ENCODE measurements around the gene LRCH3.

The LRCH3 gene

DNA sequence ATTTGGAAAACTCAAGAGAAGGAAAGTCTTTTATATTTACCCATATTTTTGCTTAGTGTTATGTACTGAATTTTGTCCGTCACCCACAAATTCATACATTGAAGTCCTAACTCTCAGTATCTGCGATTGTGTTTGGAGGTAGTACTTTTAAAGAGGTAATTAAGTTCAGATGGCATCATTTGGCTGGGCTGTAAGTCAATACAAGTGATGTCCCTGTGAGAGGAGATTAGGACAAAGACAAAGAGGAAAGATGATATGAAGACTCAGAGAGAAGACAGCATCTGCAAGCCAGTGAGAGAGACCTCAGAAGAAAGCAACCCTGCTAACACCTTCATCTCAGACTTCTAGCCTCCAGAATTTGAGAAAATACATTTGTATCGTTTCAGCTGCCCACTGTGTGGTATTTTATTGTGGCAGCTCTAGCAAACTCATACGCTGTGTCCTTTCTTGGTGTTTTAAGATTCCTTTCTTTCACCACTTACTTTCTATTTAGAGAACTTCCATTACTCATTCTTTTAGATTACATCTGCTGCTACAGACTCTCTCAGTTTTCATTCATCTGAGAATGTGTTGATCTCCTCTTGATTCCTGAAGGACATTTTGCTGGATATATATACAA, 17.0 kb downstream of the LRCH3 start:
- TF ChIP-seq, protein P1, sequence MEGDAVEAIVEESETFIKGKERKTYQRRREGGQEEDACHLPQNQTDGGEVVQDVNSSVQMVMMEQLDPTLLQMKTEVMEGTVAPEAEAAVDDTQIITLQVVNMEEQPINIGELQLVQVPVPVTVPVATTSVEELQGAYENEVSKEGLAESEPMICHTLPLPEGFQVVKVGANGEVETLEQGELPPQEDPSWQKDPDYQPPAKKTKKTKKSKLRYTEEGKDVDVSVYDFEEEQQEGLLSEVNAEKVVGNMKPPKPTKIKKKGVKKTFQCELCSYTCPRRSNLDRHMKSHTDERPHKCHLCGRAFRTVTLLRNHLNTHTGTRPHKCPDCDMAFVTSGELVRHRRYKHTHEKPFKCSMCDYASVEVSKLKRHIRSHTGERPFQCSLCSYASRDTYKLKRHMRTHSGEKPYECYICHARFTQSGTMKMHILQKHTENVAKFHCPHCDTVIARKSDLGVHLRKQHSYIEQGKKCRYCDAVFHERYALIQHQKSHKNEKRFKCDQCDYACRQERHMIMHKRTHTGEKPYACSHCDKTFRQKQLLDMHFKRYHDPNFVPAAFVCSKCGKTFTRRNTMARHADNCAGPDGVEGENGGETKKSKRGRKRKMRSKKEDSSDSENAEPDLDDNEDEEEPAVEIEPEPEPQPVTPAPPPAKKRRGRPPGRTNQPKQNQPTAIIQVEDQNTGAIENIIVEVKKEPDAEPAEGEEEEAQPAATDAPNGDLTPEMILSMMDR (IDR thresholded peaks at IDR 0.05; ENCODE audit: control extremely low read depth, extremely low read depth, low read depth, missing control alignments), result no peak
- POLR2A ChIA-PET, result no interaction called here
- CTCF ChIA-PET, result interaction anchor here (1.8 kb wide), 1 partner anchor 12 kb away, joined by 10 read pairs; no protein-coding TSS in a partner anchor
- no peak for DNase-seq (ENCODE audit: extremely low spot score)

DNA sequence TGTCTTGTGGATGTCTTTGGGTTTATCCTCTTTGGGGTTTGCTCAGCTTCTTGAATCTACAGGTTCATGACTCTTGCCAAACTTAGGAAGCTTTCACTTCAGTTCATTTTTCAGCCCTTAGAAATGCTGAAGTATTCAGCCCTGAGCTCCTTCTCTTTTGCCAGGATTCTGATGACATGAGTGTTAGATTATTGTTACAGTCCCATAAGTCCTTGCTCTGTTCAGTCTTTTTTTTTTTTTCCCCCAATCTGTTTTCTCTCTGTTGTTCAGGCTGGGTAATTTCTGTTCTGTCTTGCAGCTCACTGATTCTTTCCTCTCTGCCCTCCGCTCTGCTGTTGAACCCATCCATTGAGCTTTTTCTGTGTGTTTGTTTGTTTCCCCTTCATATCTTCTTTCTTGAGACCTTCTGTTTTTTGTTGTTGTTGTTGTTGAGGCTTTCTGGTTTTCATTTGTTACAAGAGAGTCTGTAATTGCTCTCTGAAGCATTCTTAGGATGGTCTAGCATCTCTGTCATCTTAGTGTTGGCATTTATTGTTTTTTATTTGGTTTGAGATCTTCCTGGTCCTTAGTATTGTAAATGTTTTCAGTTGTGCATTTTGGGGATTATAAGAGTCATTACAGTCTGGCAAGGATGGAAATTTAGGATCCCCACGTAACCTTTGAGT, 18.4 kb downstream of the LRCH3 start:
- POLR2A ChIA-PET, result no interaction called here
- no peak for DNase-seq (ENCODE audit: extremely low spot score)
- CTCF ChIA-PET, result interaction anchor here (1.8 to 2.5 kb wide), 3 partner anchors 8 to 14 kb away, joined by 9 to 10 read pairs (median 10); no protein-coding TSS in a partner anchor
- TF ChIP-seq, protein P1 (IDR thresholded peaks at IDR 0.05; ENCODE audit: control extremely low read depth, extremely low read depth, low read depth, missing control alignments), result no peak

DNA sequence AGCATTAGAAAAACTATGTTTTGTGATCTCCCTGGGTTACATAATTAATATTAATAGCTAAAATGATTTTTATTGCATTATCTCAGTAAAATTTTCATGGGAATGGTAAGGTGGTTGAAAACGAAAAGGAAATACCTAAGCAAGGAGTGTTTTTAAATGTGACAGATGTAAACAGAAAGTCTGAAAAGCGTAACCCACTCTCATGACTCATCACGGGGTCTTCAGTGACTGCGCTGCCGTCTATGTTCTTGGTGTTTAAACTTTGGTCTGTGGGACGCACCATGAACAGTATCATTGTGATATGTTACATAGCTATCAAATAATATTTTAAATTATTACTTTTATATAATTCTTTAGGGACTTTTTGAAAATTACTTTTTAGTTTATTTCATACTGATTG, 19.8 kb downstream of the LRCH3 start:
- CTCF ChIA-PET, result interaction anchor here (2.3 to 2.5 kb wide), 2 partner anchors 10 kb away, joined by 9 to 10 read pairs; no protein-coding TSS in a partner anchor
- DNase-seq (ENCODE audit: extremely low spot score), result no peak
- TF ChIP-seq, protein P1 (IDR thresholded peaks at IDR 0.05; ENCODE audit: control extremely low read depth, extremely low read depth, low read depth, missing control alignments), result no peak
- POLR2A ChIA-PET, result no interaction called here

DNA sequence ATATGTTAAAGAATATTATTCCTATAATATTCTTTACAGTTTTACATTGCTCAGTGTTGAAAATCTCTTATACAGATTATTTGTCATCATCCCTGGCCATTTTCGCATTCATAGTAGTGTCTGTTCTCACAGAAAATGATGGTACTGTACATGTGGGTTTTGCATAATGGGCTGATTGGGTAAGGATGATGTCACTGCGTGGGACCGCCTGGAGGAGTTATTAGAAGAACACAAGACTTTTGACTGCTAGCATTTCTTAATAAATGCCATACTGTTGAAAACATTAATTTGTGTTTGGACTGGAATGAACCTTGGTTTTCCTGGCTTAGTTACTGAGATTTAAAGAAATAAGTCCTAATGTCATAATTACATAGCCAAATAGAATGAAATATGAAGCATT, 20.3 kb downstream of the LRCH3 start:
- no peak for DNase-seq (ENCODE audit: extremely low spot score)
- CTCF ChIA-PET, result no interaction called here
- POLR2A ChIA-PET, result no interaction called here
- TF ChIP-seq, protein P1 (IDR thresholded peaks at IDR 0.05; ENCODE audit: control extremely low read depth, extremely low read depth, low read depth, missing control alignments), result no peak

DNA sequence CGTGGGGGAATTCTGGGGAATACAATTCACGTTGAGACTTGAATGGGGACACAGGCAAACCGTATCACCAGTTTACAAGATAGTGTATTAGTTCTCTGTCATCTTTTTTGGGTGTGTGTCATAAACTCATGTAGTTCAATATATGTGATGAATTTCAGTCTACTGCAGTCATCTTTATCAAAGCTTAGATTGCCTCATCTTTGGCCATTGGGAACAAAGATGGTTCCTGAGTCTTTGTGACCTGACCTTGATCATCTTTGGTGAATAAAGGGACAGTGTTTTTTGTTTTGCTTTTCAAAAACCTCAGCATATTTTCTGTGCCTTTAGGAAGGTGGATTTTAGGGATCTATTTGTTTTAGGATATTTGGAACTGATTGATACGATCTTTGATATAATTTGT, 23.3 kb downstream of the LRCH3 start:
- TF ChIP-seq, protein P1 (IDR thresholded peaks at IDR 0.05; ENCODE audit: control extremely low read depth, extremely low read depth, low read depth, missing control alignments), result no peak
- no peak for DNase-seq (ENCODE audit: extremely low spot score)
- ChIA-PET POLR2A (no interaction called here), CTCF (interaction anchor here (1.5 to 1.6 kb wide), 2 partner anchors 11 to 14 kb away, joined by 3 to 8 read pairs; no protein-coding TSS in a partner anchor)

DNA sequence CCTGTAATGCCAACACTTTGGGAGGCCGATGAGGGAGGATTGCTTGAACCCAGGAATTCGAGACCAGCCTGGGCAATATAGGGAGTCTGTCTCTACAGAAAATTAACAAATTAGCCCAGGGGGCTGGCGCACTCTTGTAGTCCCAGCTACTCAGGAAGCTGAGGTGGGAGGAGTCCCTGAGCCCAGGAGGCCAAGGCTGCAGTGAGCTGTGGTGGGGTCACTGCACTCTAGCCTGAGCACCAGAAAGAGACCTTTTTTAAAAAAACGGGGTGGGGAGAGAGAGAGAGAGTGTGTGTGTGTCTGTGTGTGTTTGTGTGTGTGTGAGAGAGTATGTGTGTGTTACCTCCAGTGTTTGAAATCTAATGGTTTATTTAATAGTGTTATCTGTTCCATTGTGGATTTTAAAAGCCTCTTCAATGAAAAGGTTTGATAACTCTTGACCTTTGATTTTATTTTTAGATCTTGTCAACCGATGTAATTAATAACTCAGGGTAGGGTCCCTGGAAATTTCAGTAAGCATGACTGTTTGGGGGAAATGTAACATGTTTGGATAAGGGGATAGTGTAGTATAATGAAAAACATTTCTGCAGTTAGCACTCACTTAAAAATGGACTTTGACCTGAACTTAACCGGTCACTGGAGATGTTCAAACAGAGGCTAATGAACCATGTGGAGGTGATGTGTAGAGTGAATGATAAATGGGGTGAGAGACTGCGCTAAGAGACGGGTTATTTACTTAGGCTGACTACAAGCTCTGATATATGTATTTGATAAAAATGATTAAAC, 29.7 kb downstream of the LRCH3 start:
- no peak for DNase-seq (ENCODE audit: extremely low spot score)
- POLR2A ChIA-PET, result no interaction called here
- TF ChIP-seq, protein P1 (IDR thresholded peaks at IDR 0.05; ENCODE audit: control extremely low read depth, extremely low read depth, low read depth, missing control alignments), result no peak
- CTCF ChIA-PET, result interaction anchor here (1.0 to 3.0 kb wide), 7 partner anchors 7 to 60 kb away, joined by 3 to 9 read pairs (median 3); no protein-coding TSS in a partner anchor
